ENCODE measurements around the gene CACNA2D2.

DNA sequence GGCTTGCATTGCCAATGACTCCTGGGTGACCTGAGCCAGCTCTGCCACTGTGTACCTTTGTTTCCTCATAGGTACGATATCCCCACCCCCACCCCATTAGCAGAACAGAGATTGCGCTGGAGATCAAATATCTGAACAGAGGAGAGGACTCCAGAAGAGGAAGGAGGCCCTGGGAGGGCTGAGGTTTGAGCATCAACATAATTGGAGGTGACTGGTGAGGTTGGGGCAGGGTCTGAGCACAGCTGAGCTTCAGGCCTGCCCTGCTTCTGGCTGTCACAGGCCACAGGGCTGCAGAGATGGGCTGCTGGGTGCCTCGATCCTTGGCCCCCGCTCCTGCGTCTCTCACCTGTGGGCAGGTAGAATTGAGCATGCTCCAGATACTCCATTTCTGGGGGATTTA, 21.3 kb upstream of the CACNA2D2 start:
- TF ChIP-seq, protein P1, sequence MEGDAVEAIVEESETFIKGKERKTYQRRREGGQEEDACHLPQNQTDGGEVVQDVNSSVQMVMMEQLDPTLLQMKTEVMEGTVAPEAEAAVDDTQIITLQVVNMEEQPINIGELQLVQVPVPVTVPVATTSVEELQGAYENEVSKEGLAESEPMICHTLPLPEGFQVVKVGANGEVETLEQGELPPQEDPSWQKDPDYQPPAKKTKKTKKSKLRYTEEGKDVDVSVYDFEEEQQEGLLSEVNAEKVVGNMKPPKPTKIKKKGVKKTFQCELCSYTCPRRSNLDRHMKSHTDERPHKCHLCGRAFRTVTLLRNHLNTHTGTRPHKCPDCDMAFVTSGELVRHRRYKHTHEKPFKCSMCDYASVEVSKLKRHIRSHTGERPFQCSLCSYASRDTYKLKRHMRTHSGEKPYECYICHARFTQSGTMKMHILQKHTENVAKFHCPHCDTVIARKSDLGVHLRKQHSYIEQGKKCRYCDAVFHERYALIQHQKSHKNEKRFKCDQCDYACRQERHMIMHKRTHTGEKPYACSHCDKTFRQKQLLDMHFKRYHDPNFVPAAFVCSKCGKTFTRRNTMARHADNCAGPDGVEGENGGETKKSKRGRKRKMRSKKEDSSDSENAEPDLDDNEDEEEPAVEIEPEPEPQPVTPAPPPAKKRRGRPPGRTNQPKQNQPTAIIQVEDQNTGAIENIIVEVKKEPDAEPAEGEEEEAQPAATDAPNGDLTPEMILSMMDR (IDR thresholded peaks at IDR 0.05; ENCODE audit: control extremely low read depth in 1 of 3, insufficient read depth in 1 of 3, low read depth in 1 of 3, low read length in 3 of 3): no peak
- TF ChIP-seq RNF2 (IDR thresholded peaks at IDR 0.05; ENCODE audit: borderline replicate concordance, low read depth, low read length, missing control alignments, poor library complexity, severe bottlenecking) (no peak), SP4 (IDR thresholded peaks at IDR 0.05; ENCODE audit: low read length) (no peak), YY1 (IDR thresholded peaks at IDR 0.05; ENCODE audit: low read depth, low read length) (no peak), EZH2 (IDR thresholded peaks at IDR 0.05; ENCODE audit: low read depth, low read length, severe bottlenecking) (no peak)

Data from H1 (cell line).